ENCODE results near the gene CCNL2.

The CCNL2 gene

GRCh38 chr1:1340791-1341548, 58.2 kb downstream of the CCNL2 start:
- no peak for DNase-seq

DNA sequence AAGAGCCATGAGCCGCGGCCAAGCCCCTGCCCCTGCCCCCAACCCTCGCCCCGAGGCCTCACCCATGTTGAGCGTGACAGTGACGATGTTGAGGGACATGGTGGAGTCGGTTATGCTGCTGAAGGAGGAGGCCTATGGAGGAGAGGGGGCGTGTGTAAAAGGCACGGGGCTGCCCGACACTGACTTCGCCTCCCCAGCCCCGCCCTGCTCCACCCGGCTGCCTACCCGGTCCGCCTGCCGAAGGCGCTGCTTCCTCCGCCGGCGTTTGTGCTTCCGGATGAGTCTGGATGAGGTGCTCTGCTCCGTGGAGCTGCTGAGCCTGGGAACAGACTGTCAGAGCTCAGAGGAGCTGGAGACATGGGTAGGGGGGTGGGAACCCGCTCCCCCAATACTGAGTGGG, 59.0 kb downstream of the CCNL2 start:
- no peak for DNase-seq

DNA sequence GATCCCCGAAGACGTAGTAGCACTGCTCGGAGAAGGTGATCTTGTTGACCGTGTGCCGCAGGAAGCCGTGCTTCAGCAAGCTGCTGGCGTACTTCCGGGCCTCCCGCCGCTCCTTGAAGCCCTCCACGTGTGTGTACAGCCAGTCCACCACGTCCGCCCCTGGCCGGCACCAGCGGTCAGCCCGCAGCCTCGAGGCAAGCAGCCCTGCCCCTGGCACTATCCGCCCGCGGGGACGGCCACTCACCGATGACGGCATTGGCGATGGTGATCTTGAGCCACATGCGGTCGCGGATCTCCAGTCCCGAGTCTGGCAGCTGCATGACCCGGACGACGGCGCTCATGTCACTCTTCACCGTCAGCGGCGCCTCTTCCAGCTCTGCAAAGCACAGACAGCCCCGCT, 60.9 kb downstream of the CCNL2 start:
- no peak for DNase-seq

DNA sequence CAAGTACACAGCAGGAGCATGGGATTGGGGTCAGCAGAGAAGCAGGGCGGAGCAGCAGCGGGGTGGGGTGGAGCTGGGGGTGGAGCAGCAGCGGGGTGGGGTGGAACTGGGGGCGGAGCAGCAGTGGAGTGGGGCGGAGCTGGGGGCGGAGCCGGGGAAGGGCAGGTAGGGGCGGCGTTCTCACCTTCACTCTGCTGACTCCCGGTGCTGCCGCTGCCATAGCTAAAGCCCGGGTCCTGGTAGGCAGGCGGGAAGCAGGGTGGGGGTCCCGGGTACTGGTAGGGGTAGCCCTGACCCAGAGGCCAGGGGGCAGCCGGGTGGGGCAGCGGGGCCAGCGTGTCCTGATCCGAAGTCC, 61.4 kb downstream of the CCNL2 start:
- DNase-seq: peak; percentile 73

DNA sequence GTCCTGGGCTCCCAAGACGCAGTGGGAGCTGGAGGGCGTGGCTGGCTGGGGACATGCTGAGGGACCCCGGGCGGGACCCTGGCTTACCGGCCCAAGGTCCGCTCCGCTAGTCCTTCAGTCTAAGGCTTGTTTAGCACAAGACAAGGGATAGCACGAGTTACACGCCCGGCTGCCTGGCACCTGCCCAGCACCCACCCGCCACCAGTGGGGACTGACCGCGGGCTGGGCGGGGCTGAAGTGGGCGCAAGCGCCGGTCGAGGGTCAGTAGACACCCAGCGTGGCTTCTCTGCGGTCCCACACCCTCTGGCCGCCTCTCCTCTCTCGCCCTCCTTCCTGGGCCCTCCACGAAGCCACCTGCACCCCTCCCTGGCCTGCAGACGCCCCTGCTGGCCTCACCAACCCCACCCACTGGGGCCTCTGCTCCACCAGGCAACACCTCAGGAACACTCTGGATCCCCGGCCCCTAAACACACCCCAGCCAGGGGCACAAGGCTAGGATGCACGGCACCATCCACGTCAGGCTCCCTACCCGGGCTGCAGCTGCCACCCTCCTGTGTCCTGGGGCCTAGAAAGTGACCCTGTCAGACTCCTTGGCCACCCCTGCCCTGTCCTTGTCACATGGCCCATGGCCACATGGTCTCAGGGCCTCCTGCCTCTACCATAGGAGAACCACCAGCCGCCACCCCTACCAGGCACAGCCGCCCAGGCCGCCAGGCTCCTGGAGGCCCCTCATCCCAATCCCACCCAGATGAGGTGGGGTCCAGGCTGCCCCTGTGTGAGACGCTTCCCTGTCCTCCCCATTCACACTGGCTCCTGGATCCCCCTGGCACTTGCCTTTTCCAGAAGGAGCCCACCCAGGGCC, 62.0 kb downstream of the CCNL2 start:
- DNase-seq: no peak

DNA sequence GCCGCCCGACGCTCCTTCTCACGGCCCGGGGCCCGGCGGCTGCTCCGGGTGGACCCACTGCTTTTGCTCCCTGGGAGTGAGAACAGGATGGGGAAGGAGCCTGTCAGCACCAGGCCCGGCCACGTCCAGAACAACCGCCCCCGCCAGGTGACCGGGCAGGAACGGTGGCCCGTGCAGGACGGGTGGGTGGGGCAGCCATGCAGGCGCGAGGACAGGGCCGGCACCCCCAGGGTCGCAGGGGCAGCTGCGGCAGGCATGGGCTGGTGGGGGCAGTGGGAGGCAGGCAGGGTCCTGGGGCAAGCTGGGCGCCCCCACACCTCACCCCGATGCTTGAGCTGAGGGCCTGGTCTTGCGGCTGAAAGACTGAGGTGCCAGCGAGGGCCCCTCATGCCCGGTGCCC, 62.7 kb downstream of the CCNL2 start:
- DNase-seq: no peak

- DNase-seq: no peak
Measured at GRCh38 chr1:1335792-1336248, 63.3 kb downstream of the CCNL2 start.

All from activated CD8-positive, alpha-beta memory T cell treated with anti-CD3 and anti-CD28 coated beads for 24 hours (primary cell).